ENCODE data around the gene TRH.

- TF ChIP-seq CTCF (IDR thresholded peaks at IDR 0.05; ENCODE audit: poor library complexity, severe bottlenecking): no peak
- no peak for TF ChIP-seq EZH2 (IDR thresholded peaks at IDR 0.05; ENCODE audit: borderline replicate concordance, insufficient read depth, low read length, poor library complexity, severe bottlenecking)
- TF ChIP-seq EP300 (conservative IDR thresholded peaks at IDR 0.05; ENCODE audit: poor library complexity, severe bottlenecking): no peak
- no peak for TF ChIP-seq POLR2AphosphoS5 (IDR thresholded peaks at IDR 0.05)
- TF ChIP-seq SMC3 (conservative IDR thresholded peaks at IDR 0.05; ENCODE audit: poor library complexity): no peak
- TF ChIP-seq RAD21 (conservative IDR thresholded peaks at IDR 0.05): no peak
These were observed 15.8 kb upstream of the TRH start for GRCh38 chr3:129958755-129959154.
